ENCODE measurements around the gene TBX1.

GRCh38 chr22:19722982-19723231 is 37.7 kb upstream of the TBX1 start:
- TF ChIP-seq, protein P1, sequence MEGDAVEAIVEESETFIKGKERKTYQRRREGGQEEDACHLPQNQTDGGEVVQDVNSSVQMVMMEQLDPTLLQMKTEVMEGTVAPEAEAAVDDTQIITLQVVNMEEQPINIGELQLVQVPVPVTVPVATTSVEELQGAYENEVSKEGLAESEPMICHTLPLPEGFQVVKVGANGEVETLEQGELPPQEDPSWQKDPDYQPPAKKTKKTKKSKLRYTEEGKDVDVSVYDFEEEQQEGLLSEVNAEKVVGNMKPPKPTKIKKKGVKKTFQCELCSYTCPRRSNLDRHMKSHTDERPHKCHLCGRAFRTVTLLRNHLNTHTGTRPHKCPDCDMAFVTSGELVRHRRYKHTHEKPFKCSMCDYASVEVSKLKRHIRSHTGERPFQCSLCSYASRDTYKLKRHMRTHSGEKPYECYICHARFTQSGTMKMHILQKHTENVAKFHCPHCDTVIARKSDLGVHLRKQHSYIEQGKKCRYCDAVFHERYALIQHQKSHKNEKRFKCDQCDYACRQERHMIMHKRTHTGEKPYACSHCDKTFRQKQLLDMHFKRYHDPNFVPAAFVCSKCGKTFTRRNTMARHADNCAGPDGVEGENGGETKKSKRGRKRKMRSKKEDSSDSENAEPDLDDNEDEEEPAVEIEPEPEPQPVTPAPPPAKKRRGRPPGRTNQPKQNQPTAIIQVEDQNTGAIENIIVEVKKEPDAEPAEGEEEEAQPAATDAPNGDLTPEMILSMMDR (IDR thresholded peaks at IDR 0.05), result no peak
- TF ChIP-seq ZFX (IDR thresholded peaks at IDR 0.05; ENCODE audit: borderline replicate concordance), result no peak

Measured in 22Rv1 (cell line).